Measurements from ENCODE around the gene KAT2A. TPM values are rescaled to one million over a fixed set of nuclear protein-coding genes. Genes with fewer than 3 reads are reported as not detected.
"Not testable (repeated sequence)": the region's sequence is repeated elsewhere in the genome, so short reads cannot be mapped to it uniquely, and the experiment has no call there.

KAT2A gene
- total RNA-seq, 1 donor from 2014 or later: 18.4 TPM

DNA sequence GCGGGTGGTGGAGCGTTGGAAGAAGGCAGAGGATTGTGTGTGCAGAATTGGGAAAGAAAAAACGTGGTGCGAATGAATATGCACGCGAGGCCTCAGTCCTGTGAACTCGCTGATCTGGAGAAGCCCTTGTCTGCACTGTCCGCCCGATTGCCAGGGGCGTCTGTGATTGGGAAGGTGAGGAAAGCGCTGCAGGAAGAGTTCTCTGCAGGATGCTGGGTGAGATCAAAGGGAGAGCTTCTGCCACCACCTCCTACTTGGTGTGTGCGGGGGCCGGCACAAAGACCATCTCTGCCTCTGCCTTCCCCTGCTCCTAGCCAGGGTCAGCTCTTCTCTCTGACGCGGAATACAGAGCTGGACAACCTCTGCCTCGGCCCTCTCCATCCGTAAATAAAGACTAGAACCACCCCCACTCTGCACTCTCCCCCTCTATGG, 34.5 kb upstream of the KAT2A start:
- DNase-seq (ENCODE audit: low spot score): peak; percentile 39
- H3F3A ChIP-seq (ENCODE audit: low read depth): peaks cover 12% of the 10 kb centered on the region
- H3K4me2 ChIP-seq: peak overlapping the region; percentile 68
- peaks cover 23% of the 10 kb centered on the region for H4K20me1 ChIP-seq (ENCODE audit: low read depth)
- H3K9me3 ChIP-seq (ENCODE audit: low read depth): no peaks in the 10 kb centered on the region
- no peak overlapping the region for H2AFZ ChIP-seq (replicated peaks)
- peak overlapping the region; percentile 3 for H3K27ac Mint-ChIP-seq
- H3K4me1 ChIP-seq: peaks cover 5% of the 10 kb centered on the region
- H3K4me3 Mint-ChIP-seq: peak overlapping the region; percentile 93
- H3K9me3 Mint-ChIP-seq: no peaks in the 10 kb centered on the region
- no peaks in the 10 kb centered on the region for H3K36me3 Mint-ChIP-seq
- H3K36me3 ChIP-seq: no peaks in the 10 kb centered on the region
- no peak overlapping the region for H3K9ac ChIP-seq
- peaks cover 6% of the 10 kb centered on the region for H3K27me3 Mint-ChIP-seq (ENCODE audit: insufficient read depth, low read depth)
- peak overlapping the region; percentile 94 for H3K4me3 ChIP-seq
- H3K79me2 ChIP-seq (ENCODE audit: low read depth): peaks cover 40% of the 10 kb centered on the region
- H3K4me1 Mint-ChIP-seq: peaks cover 47% of the 10 kb centered on the region
- H3K27ac ChIP-seq: no peak overlapping the region
- TF ChIP-seq EZH2 (IDR thresholded peaks at IDR 0.05) (no peak), EZH2phosphoT487 (IDR thresholded peaks at IDR 0.05) (no peak)
- TF ChIP-seq, protein P1, sequence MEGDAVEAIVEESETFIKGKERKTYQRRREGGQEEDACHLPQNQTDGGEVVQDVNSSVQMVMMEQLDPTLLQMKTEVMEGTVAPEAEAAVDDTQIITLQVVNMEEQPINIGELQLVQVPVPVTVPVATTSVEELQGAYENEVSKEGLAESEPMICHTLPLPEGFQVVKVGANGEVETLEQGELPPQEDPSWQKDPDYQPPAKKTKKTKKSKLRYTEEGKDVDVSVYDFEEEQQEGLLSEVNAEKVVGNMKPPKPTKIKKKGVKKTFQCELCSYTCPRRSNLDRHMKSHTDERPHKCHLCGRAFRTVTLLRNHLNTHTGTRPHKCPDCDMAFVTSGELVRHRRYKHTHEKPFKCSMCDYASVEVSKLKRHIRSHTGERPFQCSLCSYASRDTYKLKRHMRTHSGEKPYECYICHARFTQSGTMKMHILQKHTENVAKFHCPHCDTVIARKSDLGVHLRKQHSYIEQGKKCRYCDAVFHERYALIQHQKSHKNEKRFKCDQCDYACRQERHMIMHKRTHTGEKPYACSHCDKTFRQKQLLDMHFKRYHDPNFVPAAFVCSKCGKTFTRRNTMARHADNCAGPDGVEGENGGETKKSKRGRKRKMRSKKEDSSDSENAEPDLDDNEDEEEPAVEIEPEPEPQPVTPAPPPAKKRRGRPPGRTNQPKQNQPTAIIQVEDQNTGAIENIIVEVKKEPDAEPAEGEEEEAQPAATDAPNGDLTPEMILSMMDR (IDR thresholded peaks at IDR 0.05): no peak
- no peaks in the 10 kb centered on the region for H3K27me3 ChIP-seq

DNA sequence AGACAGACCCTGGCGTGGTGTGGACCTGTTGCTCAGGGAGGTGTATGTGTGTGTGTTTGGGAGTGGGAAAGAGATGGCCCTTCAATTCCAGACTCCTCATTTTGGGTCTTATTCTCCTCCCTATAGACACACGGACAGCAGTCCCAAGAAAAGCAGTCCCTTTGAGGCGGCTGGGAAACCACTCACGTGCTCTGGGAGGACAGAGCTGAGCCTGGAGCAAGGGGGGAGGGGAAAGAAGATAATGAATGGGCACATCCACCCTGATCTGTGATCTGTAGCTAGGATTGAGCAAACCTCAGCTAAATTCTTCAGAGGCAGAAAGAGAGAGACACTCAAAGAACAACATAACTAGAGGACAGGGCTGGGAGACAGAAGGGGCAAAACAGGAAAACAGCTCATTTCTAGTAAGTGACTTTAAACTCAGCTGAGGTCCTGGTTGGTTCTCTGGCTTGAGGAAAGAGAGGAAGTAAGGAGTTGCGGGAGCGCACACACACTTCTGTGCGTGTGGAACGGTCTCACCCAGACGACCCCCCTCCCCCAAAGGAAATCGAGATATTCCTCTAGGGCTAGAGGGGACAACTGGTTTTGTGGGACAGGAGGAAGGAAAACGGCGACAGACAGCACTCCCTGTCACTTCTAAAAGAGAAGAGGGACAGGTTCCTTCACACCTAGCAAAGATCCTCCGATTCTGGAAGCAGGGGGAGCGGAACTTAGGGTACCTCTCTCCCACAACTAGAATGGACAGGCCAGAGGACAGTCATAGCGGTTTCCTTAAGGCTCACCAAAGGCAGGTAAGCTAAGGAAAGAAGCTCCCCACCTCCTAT, 33.0 kb upstream of the KAT2A start:
- Histone ChIP-seq H3K4me2 (peak overlapping the region; percentile 93), H3K27ac (no peak overlapping the region), H3K9ac (peak overlapping the region; percentile 93), H3K9me3 (ENCODE audit: low read depth) (no peaks in the 10 kb centered on the region), H3K4me3 (peak overlapping the region; percentile 94), H3K36me3 (no peaks in the 10 kb centered on the region), H3K4me1 (peaks cover 5% of the 10 kb centered on the region), H3F3A (ENCODE audit: low read depth) (peaks cover 12% of the 10 kb centered on the region), H3K79me2 (ENCODE audit: low read depth) (peaks cover 55% of the 10 kb centered on the region), H2AFZ (replicated peaks) (peak overlapping the region; percentile 70), H3K27me3 (no peaks in the 10 kb centered on the region), H4K20me1 (ENCODE audit: low read depth) (peaks cover 33% of the 10 kb centered on the region)
- Mint-ChIP-seq H3K27me3 (ENCODE audit: insufficient read depth, low read depth) (peaks cover 4% of the 10 kb centered on the region), H3K9me3 (no peaks in the 10 kb centered on the region), H3K4me3 (peak overlapping the region; percentile 93), H3K4me1 (peaks cover 32% of the 10 kb centered on the region), H3K27ac (peak overlapping the region; percentile 78), H3K36me3 (no peaks in the 10 kb centered on the region)
- peak; percentile 41 for DNase-seq (ENCODE audit: low spot score)
- no peak for TF ChIP-seq EZH2phosphoT487 (IDR thresholded peaks at IDR 0.05)
- TF ChIP-seq, protein P1 (IDR thresholded peaks at IDR 0.05): no peak
- TF ChIP-seq EZH2 (IDR thresholded peaks at IDR 0.05): no peak

DNA sequence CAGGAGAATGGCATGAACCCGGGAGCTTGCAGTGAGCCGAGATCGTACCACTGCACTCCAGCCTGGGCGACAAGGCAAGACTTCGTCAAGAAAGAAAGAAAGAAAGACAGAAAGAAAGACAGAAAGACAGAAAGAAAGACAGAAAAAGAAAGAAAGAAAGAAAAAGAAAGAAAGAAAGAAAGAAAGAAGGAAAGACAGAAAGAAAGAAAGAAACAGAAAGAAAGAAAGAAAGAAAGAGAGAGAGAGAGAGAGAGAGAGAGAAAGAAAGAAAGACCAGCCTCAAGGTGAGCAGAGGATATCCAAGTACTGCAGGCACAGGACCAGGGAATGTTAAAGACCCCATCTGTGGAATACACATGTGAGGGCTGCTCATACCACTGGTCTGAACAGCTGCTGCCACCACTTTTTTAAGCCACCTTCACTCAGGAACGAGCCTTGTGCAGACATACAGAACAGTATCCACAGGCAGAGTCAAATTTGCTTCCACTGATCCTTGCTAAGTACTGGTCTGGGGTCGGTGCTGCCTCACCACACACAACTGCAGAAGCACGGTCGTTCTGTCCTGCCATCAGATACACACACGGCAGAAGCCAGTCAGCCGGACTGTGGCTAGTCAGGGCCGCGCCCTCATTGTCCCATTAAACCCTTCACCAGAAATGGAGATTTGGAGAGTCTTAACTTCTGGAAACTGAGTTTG, 25.9 kb upstream of the KAT2A start:
- no peak for DNase-seq (ENCODE audit: low spot score)
- Histone ChIP-seq H2AFZ (replicated peaks) (no peak overlapping the region), H3K27ac (no peak overlapping the region), H3K4me1 (peaks cover 10% of the 10 kb centered on the region), H3K9me3 (ENCODE audit: low read depth) (no peaks in the 10 kb centered on the region), H3K79me2 (ENCODE audit: low read depth) (peaks cover 68% of the 10 kb centered on the region), H3F3A (ENCODE audit: low read depth) (peaks cover 6% of the 10 kb centered on the region), H3K4me3 (no peak overlapping the region), H3K9ac (no peak overlapping the region), H3K27me3 (no peaks in the 10 kb centered on the region), H3K36me3 (no peaks in the 10 kb centered on the region), H4K20me1 (ENCODE audit: low read depth) (peaks cover 45% of the 10 kb centered on the region), H3K4me2 (no peak overlapping the region)
- Mint-ChIP-seq H3K9me3 (no peaks in the 10 kb centered on the region), H3K4me1 (peaks cover 17% of the 10 kb centered on the region), H3K36me3 (peaks cover 6% of the 10 kb centered on the region), H3K27ac (no peak overlapping the region), H3K27me3 (ENCODE audit: insufficient read depth, low read depth) (peaks cover 2% of the 10 kb centered on the region), H3K4me3 (no peak overlapping the region)
- TF ChIP-seq, protein P1 (IDR thresholded peaks at IDR 0.05): no peak
- TF ChIP-seq EZH2phosphoT487 (IDR thresholded peaks at IDR 0.05) (no peak), EZH2 (IDR thresholded peaks at IDR 0.05) (no peak)

DNA sequence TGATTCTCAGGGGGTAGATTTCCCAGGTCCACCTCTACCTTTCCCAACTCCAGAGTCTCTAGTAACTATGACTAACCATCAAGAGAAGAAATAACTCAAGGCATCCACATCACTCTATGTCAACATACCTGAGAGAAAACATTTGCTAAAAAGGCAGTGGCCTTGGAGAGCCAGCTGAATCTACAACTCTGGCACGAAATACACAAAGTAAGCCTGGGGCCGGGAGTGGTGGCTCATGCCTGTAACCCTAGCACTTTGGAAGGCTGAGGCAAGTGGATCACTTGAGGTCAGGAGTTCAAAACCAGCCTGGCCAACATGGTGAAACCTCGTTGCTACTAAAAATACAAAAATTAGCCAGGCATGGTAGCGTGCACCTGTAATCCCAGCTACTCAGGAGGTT, 22.0 kb upstream of the KAT2A start:
- H3K79me2 ChIP-seq (ENCODE audit: low read depth): peaks cover 64% of the 10 kb centered on the region

More for the DNA sequence above, 22.0 kb upstream of the KAT2A start:
- H4K20me1 ChIP-seq (ENCODE audit: low read depth): peaks cover 60% of the 10 kb centered on the region
- H3K27me3 ChIP-seq; H3K36me3 Mint-ChIP-seq; H3F3A ChIP-seq (ENCODE audit: low read depth); H3K27ac ChIP-seq; H3K4me3 ChIP-seq; H3K4me2 ChIP-seq; H2AFZ ChIP-seq (replicated peaks); H3K9me3 Mint-ChIP-seq; H3K4me1 Mint-ChIP-seq; H3K27ac Mint-ChIP-seq; H3K4me3 Mint-ChIP-seq; H3K27me3 Mint-ChIP-seq (ENCODE audit: insufficient read depth, low read depth); H3K9me3 ChIP-seq (ENCODE audit: low read depth); H3K9ac ChIP-seq; DNase-seq (ENCODE audit: low spot score); H3K36me3 ChIP-seq: not testable (repeated sequence)
- peaks cover 11% of the 10 kb centered on the region for H3K4me1 ChIP-seq

Measured in neural progenitor cell (in vitro differentiated cells).